Activated CD8-positive, alpha-beta memory T cell treated with anti-CD3 and anti-CD28 coated beads, Interleukin-2, amount 50 U/mL, for 24 hours (primary cell): ENCODE measurements around the gene SPTB.

Source experiments
- DNase-seq: peaks from one replicate; pipeline ENCODE4 v3.0.0-alpha.2; 2020; ENCODE audit errors: extremely low read depth

The SPTB gene

DNA sequence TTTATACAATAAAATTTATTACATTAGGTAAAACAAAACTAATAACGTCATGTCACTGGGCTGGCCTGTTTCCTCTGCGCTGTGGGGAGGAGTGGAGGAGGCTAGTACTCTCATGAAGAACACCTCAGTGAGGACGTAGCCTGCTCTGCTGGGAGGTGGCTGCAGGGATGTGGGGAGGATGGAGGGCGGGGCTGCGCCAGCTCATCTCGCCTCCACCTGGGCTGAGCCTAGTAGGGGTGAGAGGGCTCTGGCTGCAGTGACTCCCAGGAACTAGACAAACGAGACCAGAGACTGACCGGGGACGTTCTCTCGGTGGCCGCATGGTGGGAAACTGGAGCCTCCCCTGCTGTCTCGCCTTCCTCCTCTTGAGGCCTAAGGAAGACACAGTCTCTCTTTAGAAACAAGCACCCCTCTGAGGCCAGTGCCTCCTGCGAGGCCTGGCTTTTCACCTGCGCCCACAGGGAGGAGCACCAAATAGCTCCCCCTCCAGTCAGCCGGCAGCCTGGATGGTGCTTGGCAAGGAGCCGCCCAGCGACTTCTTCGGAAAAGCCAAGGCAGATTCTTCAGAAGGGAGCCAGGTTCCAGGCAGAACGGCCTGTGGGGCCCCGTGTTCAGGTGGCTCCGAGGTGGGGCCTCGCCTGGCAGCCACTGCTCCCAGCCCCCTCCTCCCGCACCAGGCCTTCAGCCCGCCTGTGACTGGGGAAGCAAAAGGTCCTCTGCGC is 113.1 kb downstream of the SPTB start:
- DNase-seq = no peak

GRCh38 chr14:64765740-64766302 is 113.9 kb downstream of the SPTB start:
- no peak for DNase-seq

DNA sequence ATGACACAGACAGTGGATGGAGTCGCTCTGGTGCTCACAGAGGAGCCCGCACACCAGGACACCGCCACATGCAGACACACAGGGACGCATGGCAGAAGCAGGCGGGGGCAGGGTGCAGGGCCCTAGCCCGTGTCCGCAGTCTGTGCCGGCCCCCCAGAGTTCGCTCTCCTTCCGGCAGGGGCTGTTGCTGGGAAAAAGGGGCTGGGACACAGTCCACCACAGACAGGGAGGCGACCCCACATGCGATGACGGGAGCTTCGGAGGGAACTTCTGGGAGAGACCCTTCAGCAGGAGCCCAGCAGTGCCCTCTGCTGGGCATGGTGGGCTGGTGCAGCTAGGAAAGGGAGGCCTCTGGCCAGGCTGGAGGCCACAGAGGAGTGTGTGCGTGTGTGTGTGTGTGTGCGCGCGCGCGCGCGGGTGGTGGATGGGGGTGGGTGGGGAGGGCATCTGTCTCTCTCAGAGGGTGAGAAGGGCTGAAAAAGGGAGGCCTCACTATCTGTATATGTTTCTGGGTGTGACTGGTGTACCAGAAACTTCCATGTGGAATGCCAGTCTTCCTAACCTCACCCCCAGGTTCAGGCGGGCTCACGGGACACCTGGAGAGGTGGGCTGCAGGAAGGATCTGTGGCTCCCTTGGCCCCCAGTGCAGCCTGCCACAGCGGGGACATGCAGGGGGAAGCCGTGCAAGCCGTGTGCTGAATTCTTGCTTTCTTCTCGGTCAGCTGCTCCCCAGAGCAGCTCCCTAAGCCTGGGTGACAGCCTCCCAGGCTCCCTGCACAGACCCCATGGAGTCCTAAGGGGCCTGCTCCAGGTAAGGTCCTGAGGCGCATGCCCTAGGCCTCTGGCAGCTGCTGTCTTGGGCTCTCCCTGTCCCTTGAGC is 114.8 kb downstream of the SPTB start:
- no peak for DNase-seq

- no peak for DNase-seq
These were observed 115.7 kb downstream of the SPTB start for GRCh38 chr14:64763801-64764621.

DNA sequence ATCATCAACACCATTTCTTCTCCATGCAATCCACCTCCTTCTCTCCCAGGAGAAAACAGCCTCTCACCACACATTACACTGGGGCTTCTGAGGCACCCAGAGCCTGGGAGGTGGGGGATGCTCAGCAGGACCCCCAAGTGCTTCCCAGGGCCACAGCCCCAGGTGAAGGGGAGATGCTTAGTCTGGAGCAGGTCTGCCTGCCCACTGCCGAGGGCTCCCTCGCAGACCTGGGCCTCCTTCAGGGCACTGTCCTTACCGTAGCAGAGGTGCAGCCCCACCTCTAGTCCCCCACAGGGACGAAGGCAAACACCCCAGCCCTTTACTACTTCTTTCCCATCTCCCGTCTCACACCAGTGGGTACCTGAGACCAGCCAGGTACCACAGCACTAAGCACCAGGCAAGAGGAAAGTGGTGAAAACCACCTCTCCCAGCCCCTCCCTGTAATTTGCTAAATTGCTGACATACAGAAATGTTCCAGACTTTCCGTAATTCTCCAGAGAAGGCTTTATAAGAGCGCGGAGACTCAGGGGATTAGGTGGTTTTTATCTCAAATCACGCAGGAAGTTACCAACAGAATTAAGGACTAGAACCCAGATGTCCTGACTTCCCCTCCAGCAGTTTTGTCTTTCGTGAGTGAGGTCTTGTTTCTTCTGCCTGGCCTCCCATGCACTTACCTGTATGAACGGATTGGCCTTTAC is 116.5 kb downstream of the SPTB start:
- no peak for DNase-seq

DNA sequence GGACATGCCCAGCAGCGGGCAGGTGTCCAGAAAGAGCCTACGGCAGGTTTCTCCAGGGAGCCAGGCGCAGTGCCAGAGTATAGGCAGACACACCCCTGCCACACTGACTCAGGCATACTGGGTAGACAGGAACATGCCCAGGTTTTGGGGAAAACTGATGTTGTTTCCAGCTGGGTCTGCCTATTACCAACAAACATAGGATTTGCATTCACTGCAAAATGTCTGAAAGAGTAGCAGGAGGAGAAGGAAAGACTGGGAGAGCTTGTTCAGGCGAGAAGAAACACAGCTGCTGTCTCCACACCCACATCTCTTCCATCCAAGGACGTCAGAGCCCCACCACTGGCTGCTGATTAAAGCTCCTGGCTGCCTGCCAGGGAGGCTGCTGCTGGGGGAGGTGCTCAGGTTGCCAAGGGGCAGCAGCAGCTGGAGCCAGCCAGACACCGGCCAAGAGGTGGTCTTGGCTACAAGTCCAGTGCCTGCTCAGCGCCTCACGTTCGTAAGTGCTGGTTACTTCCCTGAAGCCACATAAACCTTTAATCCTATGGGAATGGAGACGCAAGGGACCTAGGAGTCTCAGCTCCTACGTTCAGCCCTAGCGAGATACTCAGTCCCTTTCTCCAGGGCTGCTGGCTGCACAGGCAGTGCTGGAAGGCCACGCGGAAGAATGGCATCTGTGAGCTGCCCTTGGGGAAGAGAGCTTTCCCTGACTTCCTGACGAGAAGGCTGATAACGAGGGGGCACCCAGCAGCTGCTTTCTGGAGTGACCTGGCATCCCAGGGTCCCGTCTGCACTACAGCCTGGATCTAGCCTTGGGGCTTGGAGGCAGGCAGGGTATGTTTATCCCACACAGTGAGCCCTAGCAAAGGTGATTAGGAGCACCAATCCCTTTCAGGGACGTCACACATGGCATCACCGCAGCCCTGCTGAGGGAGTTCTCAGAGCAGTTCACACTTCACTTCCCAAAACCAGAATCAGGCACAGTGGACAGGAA is 117.4 kb downstream of the SPTB start:
- DNase-seq = no peak

DNA sequence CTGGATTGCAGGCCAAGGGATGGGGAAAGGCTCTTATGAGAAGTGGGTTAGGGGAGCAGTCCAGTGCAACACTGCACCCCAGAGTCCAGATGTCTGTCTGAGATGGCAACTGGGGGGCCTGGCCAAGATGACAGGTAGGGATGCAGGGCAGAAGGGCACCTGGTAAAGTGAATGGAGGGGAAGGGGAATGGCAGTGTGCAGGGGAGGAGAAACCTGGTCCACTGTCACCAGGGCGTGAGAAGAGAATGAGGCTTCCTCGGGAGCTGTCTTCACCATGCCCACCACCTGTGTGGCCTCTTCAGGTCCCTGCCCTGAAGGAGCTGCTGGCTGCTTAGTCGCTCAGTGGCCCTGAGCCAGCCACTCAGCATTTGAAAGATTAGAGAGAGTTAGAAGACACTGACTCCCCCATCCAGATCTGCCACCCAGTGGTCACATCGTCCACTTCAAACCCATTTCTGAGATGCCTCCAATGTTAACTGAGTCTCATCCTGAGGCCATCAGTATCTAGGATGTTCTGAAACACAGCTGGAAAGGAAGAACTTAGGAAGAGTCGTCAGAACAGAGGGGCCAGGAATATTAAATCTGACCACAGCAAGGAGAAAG is 118.2 kb downstream of the SPTB start:
- no peak for DNase-seq

DNA sequence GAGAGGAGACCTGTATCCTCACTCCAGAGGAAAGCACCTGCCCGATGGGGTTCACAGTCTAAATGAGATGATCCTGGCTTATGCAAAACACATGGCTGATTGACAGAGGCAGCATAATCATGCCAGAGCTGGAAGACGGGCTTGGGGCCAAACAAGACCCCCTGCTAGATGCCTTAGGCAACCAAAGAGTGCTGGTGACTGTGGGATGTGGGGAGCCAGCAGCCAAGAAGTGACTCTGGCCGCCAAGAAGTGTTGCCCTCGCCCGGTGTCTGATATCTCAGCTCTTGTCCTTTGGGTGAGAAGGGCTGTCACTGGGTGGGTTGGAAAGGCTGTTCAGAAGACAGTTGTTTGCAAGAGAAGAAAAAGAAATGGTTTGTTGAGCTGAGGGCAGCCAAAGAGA is 118.8 kb downstream of the SPTB start:
- no peak for DNase-seq

- no peak for DNase-seq
These were observed 119.5 kb downstream of the SPTB start for GRCh38 chr14:64760146-64760755.

DNA sequence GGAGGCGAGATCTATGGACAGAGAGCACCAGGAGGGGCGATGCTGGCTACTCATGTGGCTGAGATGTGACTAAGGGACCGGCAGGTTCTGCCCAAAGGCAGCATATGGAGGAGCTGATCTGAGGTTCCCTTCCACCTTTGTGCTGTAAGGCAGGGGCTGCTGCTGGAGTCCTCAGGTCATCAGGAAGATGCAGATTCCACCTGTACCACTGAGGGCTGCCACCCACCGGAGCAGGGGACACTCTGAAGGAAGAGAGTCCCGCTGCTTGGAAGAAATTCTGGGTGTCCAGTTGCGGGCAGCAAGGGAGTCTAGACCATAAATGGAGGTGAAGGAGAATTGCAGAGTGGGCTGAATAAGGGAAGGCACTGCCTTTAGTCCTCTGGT is 120.2 kb downstream of the SPTB start:
- DNase-seq = no peak

DNA sequence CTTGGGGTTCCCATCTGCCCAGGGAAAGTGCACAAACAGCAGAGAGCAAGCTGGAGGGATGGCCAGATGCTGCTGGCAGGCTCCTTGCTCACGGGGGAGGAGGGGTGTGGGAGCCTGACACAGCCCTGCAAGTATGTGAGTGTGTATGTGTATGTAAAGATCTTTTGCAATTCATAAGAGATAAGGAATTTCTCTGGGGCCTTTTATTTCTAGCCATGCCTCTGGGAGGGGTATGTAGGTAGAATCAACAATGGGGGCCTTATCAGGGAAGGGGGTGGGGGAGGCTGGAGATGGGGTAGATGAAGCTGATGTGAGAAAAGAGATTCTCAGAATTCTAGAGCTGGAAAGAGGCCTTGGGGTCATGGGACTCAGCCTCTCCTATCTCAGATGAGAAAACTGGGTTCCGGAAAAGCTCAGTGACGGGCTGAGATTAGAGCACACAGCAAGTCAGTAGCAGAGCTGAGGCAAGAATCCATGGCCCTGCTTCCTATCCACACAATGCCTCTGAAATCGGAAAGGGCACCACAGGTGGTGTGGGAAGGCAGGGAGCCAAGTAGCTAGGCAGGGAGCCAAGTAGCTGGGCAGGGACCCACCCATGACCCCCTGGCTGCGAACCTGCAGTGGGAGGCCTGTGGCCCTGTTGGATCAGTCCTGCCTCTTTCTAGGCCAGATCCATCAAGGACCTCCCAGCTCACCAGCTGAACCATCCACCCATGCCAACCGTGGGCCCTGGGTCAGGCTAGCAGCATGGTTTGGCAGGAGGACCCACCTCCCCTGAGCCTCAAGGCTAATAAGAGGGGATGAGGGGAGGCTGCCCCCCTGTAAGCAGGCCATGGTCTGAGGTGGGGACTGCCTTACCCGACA is 120.8 kb downstream of the SPTB start:
- DNase-seq = no peak

- DNase-seq = no peak
These were observed 121.6 kb downstream of the SPTB start for GRCh38 chr14:64758025-64758521.

DNA sequence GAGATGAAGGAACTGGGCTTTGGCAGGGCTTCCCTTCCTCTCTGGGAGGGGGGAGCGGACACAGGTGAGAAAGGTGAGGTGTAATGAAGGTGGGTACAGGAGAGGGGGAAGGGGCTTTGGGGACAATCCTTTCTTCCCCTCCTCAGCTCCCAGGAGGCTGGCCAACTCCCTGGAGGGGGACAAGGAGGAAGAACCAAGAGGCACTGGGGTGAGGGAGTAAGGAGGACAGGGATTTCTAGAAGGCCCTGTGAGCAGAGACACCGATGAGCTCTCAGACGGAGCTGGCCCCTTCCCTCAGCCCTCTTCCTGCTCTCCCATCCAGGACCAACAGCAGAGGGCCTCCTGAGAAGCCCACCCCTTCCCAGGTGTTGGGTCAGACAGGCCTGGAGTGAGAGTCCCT is 122.1 kb downstream of the SPTB start:
- DNase-seq = no peak

DNA sequence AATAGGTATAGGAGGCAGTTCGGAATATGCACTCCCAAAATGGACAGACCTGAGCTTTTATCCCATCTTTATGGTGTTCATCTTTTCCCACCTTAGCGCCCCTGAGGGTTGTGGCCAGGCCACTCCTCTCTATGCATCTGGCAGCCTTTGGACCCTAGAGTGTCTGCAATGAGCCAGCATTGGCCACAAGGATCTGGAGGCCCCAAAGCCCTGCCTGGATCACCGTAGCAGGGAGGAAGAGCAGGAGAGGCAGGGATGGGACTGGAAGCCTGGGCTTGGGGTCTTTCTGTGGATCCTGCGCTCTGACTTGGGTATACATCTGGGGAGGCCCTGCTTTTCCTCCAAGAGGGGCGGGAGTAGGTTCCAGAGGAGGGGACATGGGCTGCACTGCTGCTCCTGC is 123.0 kb downstream of the SPTB start:
- no peak for DNase-seq

GRCh38 chr14:64755781-64756221 is 123.9 kb downstream of the SPTB start:
- DNase-seq = no peak

- no peak for DNase-seq
These were observed 125.0 kb downstream of the SPTB start for GRCh38 chr14:64754685-64755084.

GRCh38 chr14:64753999-64754398 is 125.7 kb downstream of the SPTB start:
- no peak for DNase-seq

- no peak for DNase-seq
These were observed 126.3 kb downstream of the SPTB start for GRCh38 chr14:64753374-64753773.
